CD8-positive, alpha-beta memory T cell (primary cell): ENCODE measurements around the gene TMEM18. TPM values are rescaled to one million over a fixed set of nuclear protein-coding genes. Genes with fewer than 3 reads are reported as not detected.

ENCODE experiments used
- CTCF ChIA-PET: fragments of 350-600 bp; sonication (Branson Sonifier 250); formaldehyde crosslinking; loops from one replicate; lab custom pipeline; 2021; ENCODE audit warnings: antibody characterized with exemption; lab: Charles Lee
- POLR2A ChIA-PET: fragments of 350-600 bp; sonication (Branson Sonifier 250); formaldehyde crosslinking; loops from one replicate; lab custom pipeline; 2021; ENCODE audit warnings: antibody characterized with exemption; lab: Charles Lee
- DNase-seq, 5 donors: peaks; one replicate each; pipeline versions ENCODE4 v3.0.0 to v3.0.0-alpha.2; 2020 to 2022; ENCODE audit warnings: mixed read lengths in 1 of 5
- H3K27ac ChIP-seq: one replicate; pipeline ENCODE4 v1.7.0; 2013; ENCODE audit warnings: low read depth, mild to moderate bottlenecking, low read length, moderate library complexity
- H3K27me3 ChIP-seq: 2 replicates; pipeline ENCODE4 v1.7.0; 2013; ENCODE audit warnings: low read length, mild to moderate bottlenecking; ENCODE audit not compliant: insufficient read depth, poor library complexity, severe bottlenecking
- H3K36me3 ChIP-seq: 2 replicates; pipeline ENCODE4 v1.7.0; 2013; ENCODE audit warnings: mild to moderate bottlenecking, low read length, moderate library complexity; ENCODE audit not compliant: insufficient read depth
- H3K4me1 ChIP-seq: 2 replicates; pipeline ENCODE4 v1.7.0; 2013; ENCODE audit warnings: mild to moderate bottlenecking, low read length, moderate library complexity; ENCODE audit not compliant: insufficient read depth
- H3K4me3 ChIP-seq: 2 replicates; pipeline ENCODE4 v1.7.0; 2013; ENCODE audit warnings: mild to moderate bottlenecking, low read length
- H3K9me3 ChIP-seq: 2 replicates; pipeline ENCODE4 v1.7.0; 2013; ENCODE audit warnings: mild to moderate bottlenecking, low read length
- H3K27ac Mint-ChIP-seq, 8 donors: one replicate each; pipeline ENCODE4 v1.8.0; 2020 to 2021; ENCODE audit warnings: mixed read lengths in 8 of 8, mild to moderate bottlenecking in 6 of 8, inconsistent platforms in 3 of 8, moderate library complexity in 3 of 8
- H3K27me3 Mint-ChIP-seq, 2 donors: one replicate each; pipeline ENCODE4 v1.8.0; 2020 to 2021; ENCODE audit warnings: mixed read lengths in 2 of 2, mild to moderate bottlenecking in 1 of 2, moderate library complexity in 1 of 2
- H3K36me3 Mint-ChIP-seq, 3 donors: one replicate each; pipeline ENCODE4 v1.8.0; 2020 to 2021; ENCODE audit warnings: mixed read lengths in 3 of 3, inconsistent platforms in 1 of 3, mild to moderate bottlenecking in 1 of 3
- H3K4me1 Mint-ChIP-seq, 3 donors: one replicate each; pipeline ENCODE4 v1.8.0; 2020 to 2021; ENCODE audit warnings: mixed read lengths in 3 of 3, inconsistent platforms in 1 of 3, mild to moderate bottlenecking in 1 of 3
- H3K4me3 Mint-ChIP-seq, 7 donors: one replicate each; pipeline ENCODE4 v1.8.0; 2020 to 2021; ENCODE audit warnings: mixed read lengths in 7 of 7, mild to moderate bottlenecking in 6 of 7, moderate library complexity in 4 of 7, inconsistent platforms in 2 of 7
- H3K9me3 Mint-ChIP-seq, 5 donors: one replicate each; pipeline ENCODE4 v1.8.0; 2020 to 2022; ENCODE audit warnings: mixed read lengths in 5 of 5, mild to moderate bottlenecking in 3 of 5, moderate library complexity in 2 of 5, inconsistent platforms in 1 of 5
- polyA plus RNA-seq: library from polyadenylated mRNA; unstranded; fragments of 300-500 nt; fragmentation: Illumina TruSeq; gene quantifications from one replicate; pipeline ENCODE4 v1.2.3, GENCODE V29; 2021
- total RNA-seq, 2 experiments: library from RNA; stranded (reverse); gene quantifications; one replicate each; pipeline ENCODE4 v1.2.3, GENCODE V29; 2021

TMEM18 gene
- total and polyA plus RNA-seq, 3 experiments from 2014 or later = 20.7 to 23.3 (median 22.2) TPM

DNA sequence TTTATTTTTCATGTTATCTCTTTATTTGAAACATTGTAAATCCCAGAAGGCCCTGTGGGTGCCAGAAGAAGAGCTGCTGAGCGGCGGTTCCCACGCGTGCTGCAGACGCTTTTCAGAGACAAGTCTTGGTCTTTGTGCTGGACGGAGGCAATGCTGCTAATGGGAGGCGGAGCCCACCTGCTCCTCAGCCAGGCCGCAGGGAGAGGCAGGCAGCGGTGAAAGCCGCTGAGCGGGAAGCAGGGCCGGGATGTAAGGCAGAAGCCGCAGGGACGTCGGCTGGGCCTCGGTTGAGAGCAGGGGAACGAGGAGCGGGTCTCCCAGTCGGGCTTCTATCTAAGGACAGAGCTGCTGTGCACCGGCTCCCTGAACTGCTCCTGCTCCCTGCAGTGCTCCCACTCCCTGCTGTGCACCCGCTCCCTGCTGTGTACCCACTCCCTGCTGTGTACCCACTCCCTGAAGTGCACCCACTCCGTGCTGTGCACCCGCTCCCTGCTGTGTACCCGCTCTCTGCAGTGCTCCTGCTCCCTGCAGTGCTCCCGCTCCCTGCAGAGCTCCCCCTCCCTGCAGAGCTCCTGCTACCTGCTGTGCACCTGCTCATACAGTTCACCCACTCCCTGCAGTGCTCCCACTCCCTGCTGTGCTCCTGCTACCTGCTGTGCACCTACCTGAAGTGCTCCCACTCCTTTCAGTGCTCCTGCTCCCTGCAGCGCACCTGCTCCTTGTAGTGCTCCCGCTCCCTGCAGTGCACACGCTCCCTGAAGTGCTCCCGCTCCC, 16.4 kb downstream of the TMEM18 start:
- peaks cover 6 to 12% (median 11%) of the 10 kb centered on the region in 5 donors for H3K9me3 Mint-ChIP-seq
- no peak for DNase-seq
- peak overlapping the region in 1 of 8 donors; percentile 89 for H3K27ac Mint-ChIP-seq
- peaks cover 11 to 20% (median 11%) of the 10 kb centered on the region in 3 donors for H3K36me3 Mint-ChIP-seq
- peaks cover 8 to 15% of the 10 kb centered on the region in 2 donors for H3K27me3 Mint-ChIP-seq
- H3K27ac ChIP-seq = no peak overlapping the region
- ChIA-PET CTCF (no interaction called here), POLR2A (no interaction called here)
- H3K9me3 ChIP-seq = peaks cover 5% of the 10 kb centered on the region
- H3K4me1 ChIP-seq = peaks cover 27% of the 10 kb centered on the region
- no peaks in the 10 kb centered on the region for H3K36me3 ChIP-seq
- no peak overlapping the region for H3K4me3 Mint-ChIP-seq
- no peaks in the 10 kb centered on the region for H3K27me3 ChIP-seq
- H3K4me1 Mint-ChIP-seq = peaks cover 44 to 56% (median 55%) of the 10 kb centered on the region in 3 donors
- no peak overlapping the region for H3K4me3 ChIP-seq

DNA sequence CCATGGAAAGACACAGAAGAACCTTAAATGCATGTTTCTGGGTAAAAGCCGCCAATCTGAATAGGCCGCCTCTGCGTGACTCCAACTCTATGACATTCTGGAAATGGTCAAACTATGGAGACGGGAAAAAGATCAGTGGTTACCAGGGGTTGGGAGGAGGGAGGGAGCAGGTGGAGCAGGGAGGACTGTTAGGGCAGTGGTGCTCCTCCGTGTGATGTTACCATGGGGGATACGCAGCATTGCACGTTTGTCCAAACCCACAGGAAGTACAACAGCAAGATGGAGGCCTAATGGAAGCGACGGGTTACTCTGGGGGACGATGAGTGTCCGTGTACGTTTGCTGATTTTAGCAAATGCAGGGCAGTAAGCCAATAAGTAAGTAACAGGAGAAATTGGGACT, 17.2 kb downstream of the TMEM18 start:
- Mint-ChIP-seq H3K36me3 (peaks cover 4 to 13% (median 4%) of the 10 kb centered on the region in 3 donors), H3K9me3 (peaks cover under 1 to 5% (median 3%) of the 10 kb centered on the region in 5 donors), H3K27me3 (peaks cover 8 to 15% of the 10 kb centered on the region in 2 donors), H3K27ac (no peak overlapping the region), H3K4me1 (peaks cover 49 to 55% (median 52%) of the 10 kb centered on the region in 3 donors), H3K4me3 (no peak overlapping the region)
- Histone ChIP-seq H3K27ac (no peak overlapping the region), H3K4me3 (no peak overlapping the region), H3K9me3 (no peaks in the 10 kb centered on the region), H3K4me1 (peaks cover 32% of the 10 kb centered on the region), H3K27me3 (no peaks in the 10 kb centered on the region), H3K36me3 (no peaks in the 10 kb centered on the region)
- CTCF ChIA-PET = no interaction called here
- DNase-seq = no peak
- POLR2A ChIA-PET = no interaction called here

DNA sequence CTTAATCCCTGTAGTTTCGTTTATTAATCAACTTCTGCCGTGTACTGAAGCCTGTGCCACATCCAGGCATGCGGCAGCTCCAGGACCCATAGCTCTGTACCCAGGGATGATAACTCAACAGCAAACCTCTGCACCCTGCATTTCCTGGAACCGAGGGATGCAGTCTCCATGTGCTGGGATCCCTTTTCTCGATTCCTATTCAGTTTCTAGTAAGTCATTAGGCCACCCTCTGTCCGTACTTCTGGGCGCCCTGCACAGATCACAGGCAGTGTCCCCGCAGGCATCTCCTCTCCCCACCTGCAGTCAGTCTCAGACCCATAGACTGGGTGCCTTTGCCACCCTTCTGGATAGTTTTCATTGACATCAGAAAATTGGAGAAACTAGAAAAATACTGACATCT, 18.8 kb downstream of the TMEM18 start:
- Mint-ChIP-seq H3K36me3 (peaks cover 0 to 1% (median 0%) of the 10 kb centered on the region in 3 donors), H3K9me3 (no peaks in the 10 kb centered on the region), H3K4me1 (peaks cover 34 to 40% (median 37%) of the 10 kb centered on the region in 3 donors), H3K27ac (no peak overlapping the region), H3K27me3 (peaks cover 8 to 15% of the 10 kb centered on the region in 2 donors), H3K4me3 (no peak overlapping the region)
- ChIA-PET POLR2A (no interaction called here), CTCF (no interaction called here)
- Histone ChIP-seq H3K27me3 (no peaks in the 10 kb centered on the region), H3K9me3 (no peaks in the 10 kb centered on the region), H3K36me3 (no peaks in the 10 kb centered on the region), H3K27ac (no peak overlapping the region), H3K4me1 (peaks cover 32% of the 10 kb centered on the region), H3K4me3 (no peak overlapping the region)
- DNase-seq = no peak

DNA sequence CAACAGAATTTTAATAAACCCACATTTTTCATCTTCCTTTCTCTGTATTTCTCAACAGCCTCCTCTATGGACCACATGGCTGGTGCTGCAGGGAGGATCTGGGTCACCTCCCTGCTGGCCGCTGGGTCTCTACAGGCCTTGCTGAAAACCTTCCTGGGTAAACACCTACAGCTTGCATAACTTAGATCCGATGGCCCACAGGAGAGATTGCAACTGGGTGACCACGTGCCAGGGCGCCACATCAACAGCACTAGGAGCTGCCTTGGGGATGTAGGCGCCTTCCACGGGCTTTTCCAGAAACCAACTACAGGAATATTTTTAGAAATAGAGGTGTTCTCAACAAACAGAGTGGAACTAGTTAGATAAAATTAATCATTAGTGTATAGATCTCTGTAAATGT, 19.4 kb downstream of the TMEM18 start:
- no peak for DNase-seq
- CTCF ChIA-PET = no interaction called here

DNA sequence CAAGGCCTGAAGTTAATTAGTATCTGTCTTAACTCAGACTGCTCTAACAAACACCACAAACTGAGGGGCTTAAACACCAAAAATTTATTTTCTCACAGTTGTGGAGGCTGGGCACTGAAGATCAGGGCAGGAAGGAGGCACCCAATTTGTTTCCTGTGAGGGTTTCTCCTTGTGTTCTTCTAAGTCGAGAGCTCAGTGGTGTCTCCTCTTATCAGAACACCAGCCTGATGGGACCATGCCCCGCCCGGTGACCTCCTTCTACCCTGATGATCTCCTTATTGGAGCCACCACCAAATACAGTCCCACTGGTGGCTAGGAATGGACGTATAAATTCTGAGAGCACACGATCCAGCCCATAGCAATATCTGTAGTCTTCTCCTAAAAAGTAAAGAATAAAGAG, 20.5 kb downstream of the TMEM18 start:
- peak in 1 of 5 donors; percentile 32 for DNase-seq
- Mint-ChIP-seq H3K36me3 (no peaks in the 10 kb centered on the region), H3K4me1 (peaks cover 17 to 33% (median 27%) of the 10 kb centered on the region in 3 donors), H3K27ac (peak overlapping the region in 6 of 8 donors; percentile 1 to 90 (median 56)), H3K4me3 (peak overlapping the region in 5 of 7 donors; percentile 14 to 62 (median 57)), H3K9me3 (no peaks in the 10 kb centered on the region), H3K27me3 (peaks cover 8 to 15% of the 10 kb centered on the region in 2 donors)
- Histone ChIP-seq H3K9me3 (no peaks in the 10 kb centered on the region), H3K27ac (no peak overlapping the region), H3K4me3 (no peak overlapping the region), H3K36me3 (no peaks in the 10 kb centered on the region), H3K27me3 (no peaks in the 10 kb centered on the region), H3K4me1 (peaks cover 22% of the 10 kb centered on the region)
- ChIA-PET POLR2A (no interaction called here), CTCF (no interaction called here)

More for the DNA sequence above, 19.4 kb downstream of the TMEM18 start:
- Mint-ChIP-seq H3K4me1 (peaks cover 27 to 39% (median 34%) of the 10 kb centered on the region in 3 donors), H3K27me3 (peaks cover 8 to 15% of the 10 kb centered on the region in 2 donors), H3K27ac (peak overlapping the region in 1 of 8 donors; percentile 16), H3K36me3 (no peaks in the 10 kb centered on the region), H3K4me3 (no peak overlapping the region), H3K9me3 (no peaks in the 10 kb centered on the region)
- Histone ChIP-seq H3K9me3 (no peaks in the 10 kb centered on the region), H3K4me1 (peaks cover 32% of the 10 kb centered on the region), H3K27ac (no peak overlapping the region), H3K4me3 (no peak overlapping the region), H3K36me3 (no peaks in the 10 kb centered on the region), H3K27me3 (no peaks in the 10 kb centered on the region)
- POLR2A ChIA-PET = no interaction called here

DNA sequence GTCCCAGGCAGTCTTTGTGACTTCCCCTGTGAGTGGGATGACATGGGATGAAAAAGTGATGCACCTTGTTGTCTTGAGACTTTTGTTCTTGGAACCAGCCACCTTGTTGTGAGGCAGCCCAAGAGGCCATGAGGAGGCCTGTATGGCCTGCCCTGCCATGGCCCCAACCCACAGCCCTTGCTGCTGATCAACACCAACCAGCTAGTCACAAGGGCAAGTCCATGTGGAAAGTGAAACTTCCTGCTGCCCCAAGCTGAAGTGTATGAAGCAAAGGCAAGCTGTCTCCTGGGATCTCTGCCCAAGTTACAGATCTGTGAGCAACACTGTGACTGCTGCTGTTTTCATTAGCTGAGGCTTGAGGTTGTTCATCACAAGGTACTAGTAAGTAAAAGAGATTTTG, 21.6 kb downstream of the TMEM18 start:
- peaks cover 8 to 21% of the 10 kb centered on the region in 2 donors for H3K27me3 Mint-ChIP-seq
- no peaks in the 10 kb centered on the region for H3K36me3 Mint-ChIP-seq
- H3K4me1 Mint-ChIP-seq = peaks cover 14 to 33% (median 24%) of the 10 kb centered on the region in 3 donors
- no peak overlapping the region for H3K27ac ChIP-seq
- H3K4me3 ChIP-seq = no peak overlapping the region
- H3K9me3 ChIP-seq = no peaks in the 10 kb centered on the region
- ChIA-PET CTCF (no interaction called here), POLR2A (no interaction called here)
- H3K4me3 Mint-ChIP-seq = peak overlapping the region in 1 of 7 donors; percentile 36
- H3K27ac Mint-ChIP-seq = peak overlapping the region in 3 of 8 donors; percentile 10 to 47 (median 15)
- no peaks in the 10 kb centered on the region for H3K27me3 ChIP-seq
- H3K36me3 ChIP-seq = no peaks in the 10 kb centered on the region
- no peaks in the 10 kb centered on the region for H3K9me3 Mint-ChIP-seq
- no peak for DNase-seq
- H3K4me1 ChIP-seq = peaks cover 15% of the 10 kb centered on the region

DNA sequence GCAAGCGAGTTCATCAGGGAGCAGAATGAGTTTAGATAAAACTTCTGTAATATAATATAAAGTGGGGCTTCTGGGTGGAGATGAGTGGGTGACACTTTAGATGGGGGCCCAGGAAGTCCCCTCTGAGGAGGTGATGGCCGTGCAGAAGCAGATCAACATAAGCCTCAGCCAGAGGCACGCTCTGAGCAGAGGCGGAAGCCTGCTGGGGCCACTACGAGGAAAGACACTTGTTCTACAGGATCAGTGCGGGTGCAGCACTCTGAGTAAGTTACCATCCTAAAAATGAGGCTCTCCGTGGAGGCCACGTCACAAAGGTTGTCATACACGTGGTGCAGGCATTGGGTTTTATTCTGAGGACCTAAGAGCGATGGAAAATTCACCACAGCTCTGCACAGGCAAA, 22.3 kb downstream of the TMEM18 start:
- Mint-ChIP-seq H3K4me3 (no peak overlapping the region), H3K36me3 (no peaks in the 10 kb centered on the region), H3K4me1 (peaks cover 14 to 33% (median 23%) of the 10 kb centered on the region in 3 donors), H3K27me3 (peaks cover 9 to 25% of the 10 kb centered on the region in 2 donors), H3K27ac (peak overlapping the region in 2 of 8 donors; percentile 39 to 47), H3K9me3 (no peaks in the 10 kb centered on the region)
- Histone ChIP-seq H3K9me3 (no peaks in the 10 kb centered on the region), H3K4me1 (peaks cover 15% of the 10 kb centered on the region), H3K36me3 (no peaks in the 10 kb centered on the region), H3K27ac (no peak overlapping the region), H3K27me3 (no peaks in the 10 kb centered on the region), H3K4me3 (no peak overlapping the region)
- ChIA-PET POLR2A (no interaction called here), CTCF (no interaction called here)
- no peak for DNase-seq
